Sciatic nerve (tissue), 2 donors: ENCODE results near the gene TBC1D21. TPM values are rescaled to one million over a fixed set of nuclear protein-coding genes. Genes with fewer than 3 reads are reported as not detected.
"Not testable (repeated sequence)": the region's sequence is repeated elsewhere in the genome, so short reads cannot be mapped to it uniquely, and the experiment has no call there.

Experiments used
- ATAC-seq: fragments of 200-7000 bp; cut with Tn5 transposase; one replicate; pipeline ENCODE4 v1.9.1; 2020; ENCODE audit warnings: mild to moderate bottlenecking, moderate library complexity
- DNase-seq: peaks from one replicate; pipeline ENCODE4 v3.0.0-alpha.2; 2020; ENCODE audit warnings: low spot score
- intact Hi-C: fragments of 100-400 bp; cut with DNase I; formaldehyde crosslinking; loops from one replicate; pipeline ENCODE4 v1.14.2; 2022
- total RNA-seq: library from RNA; stranded (reverse); fragmentation: NEBNext Ultra II Directional; extraction: Animal tissue kit (Norgen Biotek cat#: 25700); gene quantifications from one replicate; pipeline ENCODE4 v1.2.1, GENCODE V29; 2021
- donor health status: DM: no; HTN: no; CAD: no.
- donor health status: DM: no; HTN: no; CAD: no.

The TBC1D21 gene
- total RNA-seq, 1 donor from 2014 or later, result not detected

DNA sequence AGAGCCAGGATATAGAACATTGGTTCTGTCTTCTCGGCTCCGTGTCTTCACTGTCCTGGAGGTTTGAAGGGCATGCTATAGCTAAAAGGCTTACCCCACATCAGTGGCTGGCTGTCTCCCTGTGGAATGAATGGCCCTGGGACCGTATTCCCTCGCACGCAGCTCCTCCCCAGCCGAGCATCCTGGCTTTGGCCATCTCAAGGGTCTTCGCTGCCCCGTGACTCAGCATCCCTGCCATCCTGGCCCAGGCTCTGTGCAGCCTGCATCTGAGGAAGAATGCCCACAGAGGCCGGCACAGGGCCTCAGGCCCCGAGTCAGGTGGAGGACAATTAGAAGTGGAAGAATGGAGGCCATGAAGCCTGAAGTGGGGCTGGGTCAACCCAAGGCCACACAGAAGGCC lies 63.9 kb downstream of the TBC1D21 start:
- intact Hi-C loops, result no loop called here
- DNase-seq, result no peak

DNA sequence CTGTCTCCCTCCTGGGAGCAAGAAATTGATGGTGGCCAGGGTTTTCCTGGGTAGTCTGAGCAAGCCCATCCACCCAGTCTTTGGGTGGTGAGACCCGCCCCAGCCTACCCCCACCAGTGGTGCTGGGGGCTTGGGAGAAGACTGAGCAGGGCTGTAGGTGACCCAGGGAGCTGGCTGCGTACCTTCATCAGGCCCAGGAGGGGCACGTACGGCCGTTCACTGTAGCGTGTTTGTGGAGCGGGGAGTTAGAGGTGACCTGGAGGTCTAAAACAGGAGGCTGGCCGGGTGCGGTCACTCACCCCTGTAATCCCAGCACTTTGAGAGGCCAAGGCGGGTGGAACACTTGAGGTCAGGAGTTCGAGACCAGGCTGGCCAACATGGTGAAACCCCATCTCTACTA lies 64.4 kb downstream of the TBC1D21 start:
- DNase-seq (no peak), ATAC-seq (no peak)
- intact Hi-C loops, result no loop called here

More for the DNA sequence above, 63.9 kb downstream of the TBC1D21 start:
- no peak for ATAC-seq

DNA sequence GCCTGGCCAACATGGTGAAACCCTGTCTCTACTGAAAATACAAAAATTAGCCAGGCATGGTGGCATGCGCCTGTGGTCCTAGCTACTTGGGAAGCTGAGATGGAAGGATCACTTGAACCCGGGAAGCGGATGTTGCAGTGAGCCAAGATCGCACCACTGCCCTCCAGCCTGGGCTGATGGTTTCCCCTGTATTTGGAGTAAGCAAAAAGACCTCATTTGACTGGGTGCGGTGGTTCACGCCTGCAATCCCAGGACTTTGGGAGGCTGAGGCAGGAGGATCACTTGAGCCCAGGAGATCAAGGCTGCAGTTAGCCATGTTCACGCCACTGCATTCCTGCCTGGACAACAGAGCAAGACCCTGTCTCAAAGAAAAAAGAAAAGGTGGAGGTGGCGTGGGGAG lies 65.2 kb downstream of the TBC1D21 start:
- intact Hi-C loops, ATAC-seq, DNase-seq: not testable (repeated sequence)

Other genes with a start within 250 kb of the TBC1D21 start
- gene NPTN, start 240.2 kb upstream of the TBC1D21 start, total RNA-seq, result 85.5 TPM
- gene CD276, start 189.2 kb upstream of the TBC1D21 start, total RNA-seq, result 47.0 TPM
- gene INSYN1, start 120.2 kb upstream of the TBC1D21 start, total RNA-seq, result 7.8 TPM
- 16.6 TPM for gene LOXL1, start 52.9 kb downstream of the TBC1D21 start, total RNA-seq
- gene STOML1, start 118.7 kb downstream of the TBC1D21 start, total RNA-seq, result 15.2 TPM
- 86.6 TPM for gene PML, start 121.2 kb downstream of the TBC1D21 start, total RNA-seq
- gene GOLGA6A, start 209.0 kb downstream of the TBC1D21 start, total RNA-seq, result 0.98 TPM